HG03064 (cell line): ENCODE data around the gene CIPC.
A peak's percentile ranks its signal among the peaks of the same experiment; 100 is the strongest.

Source experiments
- ATAC-seq: cut with Tn5 transposase; IDR thresholded peaks from one replicate; pipeline ENCODE4 v1.9.1; 2021; ENCODE audit warnings: low read depth; ENCODE audit not compliant: unreplicated experiment

Gene CIPC, protein sequence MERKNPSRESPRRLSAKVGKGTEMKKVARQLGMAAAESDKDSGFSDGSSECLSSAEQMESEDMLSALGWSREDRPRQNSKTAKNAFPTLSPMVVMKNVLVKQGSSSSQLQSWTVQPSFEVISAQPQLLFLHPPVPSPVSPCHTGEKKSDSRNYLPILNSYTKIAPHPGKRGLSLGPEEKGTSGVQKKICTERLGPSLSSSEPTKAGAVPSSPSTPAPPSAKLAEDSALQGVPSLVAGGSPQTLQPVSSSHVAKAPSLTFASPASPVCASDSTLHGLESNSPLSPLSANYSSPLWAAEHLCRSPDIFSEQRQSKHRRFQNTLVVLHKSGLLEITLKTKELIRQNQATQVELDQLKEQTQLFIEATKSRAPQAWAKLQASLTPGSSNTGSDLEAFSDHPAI

DNA sequence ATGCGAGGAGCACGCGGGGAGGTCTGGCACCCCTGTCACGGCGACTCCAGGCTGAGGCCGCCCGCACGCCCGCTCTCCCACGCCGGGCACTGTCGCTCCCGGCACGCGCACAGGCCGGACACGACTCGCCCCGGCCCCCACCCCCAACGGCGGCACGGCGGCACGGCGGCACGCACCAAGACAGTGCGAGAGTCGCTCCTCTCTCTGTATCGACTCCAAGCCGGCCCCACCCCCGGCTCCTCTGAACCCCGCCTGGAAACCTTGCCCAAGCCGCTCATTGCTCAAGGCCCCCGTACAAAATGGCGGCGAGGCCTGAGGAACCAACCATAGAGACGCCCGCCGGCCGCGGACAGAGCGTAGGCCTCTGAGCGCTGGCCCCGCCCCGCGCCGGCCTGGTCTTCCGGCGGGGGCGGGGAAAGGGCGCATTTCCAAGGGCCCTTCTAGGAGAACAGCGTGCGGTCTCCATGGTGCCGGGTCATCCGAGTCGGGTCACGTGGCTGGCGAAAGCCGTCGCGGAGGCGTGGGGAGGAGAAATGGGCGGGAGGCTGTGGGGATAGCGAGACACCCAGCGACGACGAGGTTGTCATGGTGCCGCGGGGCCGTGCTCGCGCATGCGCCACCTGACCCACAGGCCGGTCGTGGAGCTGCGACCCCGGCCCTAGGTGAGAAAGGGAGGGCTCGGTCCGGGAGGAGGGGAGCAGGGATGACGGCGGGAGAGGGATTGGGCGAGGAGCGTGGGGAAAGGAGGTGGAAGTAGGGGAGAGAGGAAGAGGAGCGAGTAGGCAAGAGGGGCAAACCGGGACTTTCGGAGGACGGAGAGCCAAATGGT is at the start of gene CIPC:
Gene CIPC, plus strand, starts transcription at position 559 of the 829 bp plus-strand sequence. CDS start 7,451 bp downstream, outside the sequence.
- peak; percentile 85 for ATAC-seq

DNA sequence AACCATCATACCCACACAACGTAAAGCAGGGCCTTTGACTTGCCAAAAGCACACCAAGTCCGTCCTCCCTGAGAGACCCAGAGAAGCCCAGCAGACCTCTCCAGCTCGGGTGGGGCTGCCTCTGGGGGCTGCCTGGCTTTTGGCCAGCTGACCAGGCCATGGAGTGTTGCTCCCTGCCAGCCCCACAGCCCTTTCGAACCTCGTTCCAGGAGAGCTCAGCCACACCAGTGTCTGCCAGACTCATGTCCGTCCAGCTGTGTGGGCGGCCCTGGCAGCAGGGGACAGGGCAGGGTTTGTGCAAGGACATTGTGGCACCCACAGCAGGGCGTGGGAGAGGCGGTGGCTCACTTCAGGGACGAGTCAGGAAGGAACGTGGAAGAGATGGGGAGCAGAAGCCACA is 46.9 kb upstream of the CIPC start:
- no peak for ATAC-seq

DNA sequence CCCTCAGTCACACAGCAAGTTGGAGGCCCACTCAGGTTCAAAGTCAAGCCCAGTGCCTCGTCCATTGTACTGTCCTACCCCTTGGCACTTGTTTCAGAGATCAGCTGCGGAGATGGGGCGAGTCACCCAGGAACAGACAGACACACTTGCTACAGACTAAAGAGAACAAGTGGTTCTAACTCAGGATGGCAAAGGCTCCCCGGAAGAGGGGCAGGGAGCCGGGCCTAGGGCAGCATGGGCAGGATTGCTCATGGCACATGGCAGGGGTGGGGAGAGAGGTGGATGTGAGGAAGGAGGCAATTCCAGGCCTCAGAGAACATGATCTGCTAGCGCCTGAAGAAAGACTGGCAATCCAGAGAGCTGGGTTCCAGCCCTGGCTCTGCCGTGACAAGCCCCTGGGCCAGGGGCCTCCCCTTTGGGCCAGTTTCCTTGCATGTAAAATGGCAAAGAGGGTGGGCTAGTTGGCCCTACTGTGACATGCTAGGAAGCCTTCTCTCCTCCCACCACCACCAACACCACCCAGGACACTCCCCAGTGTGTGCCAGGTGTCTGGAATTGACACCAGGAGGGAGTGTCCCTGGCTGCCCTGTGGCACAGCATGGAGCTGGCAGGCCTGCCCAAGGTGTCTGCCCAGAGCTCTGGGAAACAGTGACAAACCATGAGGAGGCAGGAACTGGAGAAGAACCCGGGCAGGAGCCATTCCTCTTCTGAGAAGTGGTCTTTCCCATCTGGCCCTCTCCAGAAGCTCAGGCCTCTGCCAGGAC is 45.6 kb upstream of the CIPC start:
- ATAC-seq, result no peak

DNA sequence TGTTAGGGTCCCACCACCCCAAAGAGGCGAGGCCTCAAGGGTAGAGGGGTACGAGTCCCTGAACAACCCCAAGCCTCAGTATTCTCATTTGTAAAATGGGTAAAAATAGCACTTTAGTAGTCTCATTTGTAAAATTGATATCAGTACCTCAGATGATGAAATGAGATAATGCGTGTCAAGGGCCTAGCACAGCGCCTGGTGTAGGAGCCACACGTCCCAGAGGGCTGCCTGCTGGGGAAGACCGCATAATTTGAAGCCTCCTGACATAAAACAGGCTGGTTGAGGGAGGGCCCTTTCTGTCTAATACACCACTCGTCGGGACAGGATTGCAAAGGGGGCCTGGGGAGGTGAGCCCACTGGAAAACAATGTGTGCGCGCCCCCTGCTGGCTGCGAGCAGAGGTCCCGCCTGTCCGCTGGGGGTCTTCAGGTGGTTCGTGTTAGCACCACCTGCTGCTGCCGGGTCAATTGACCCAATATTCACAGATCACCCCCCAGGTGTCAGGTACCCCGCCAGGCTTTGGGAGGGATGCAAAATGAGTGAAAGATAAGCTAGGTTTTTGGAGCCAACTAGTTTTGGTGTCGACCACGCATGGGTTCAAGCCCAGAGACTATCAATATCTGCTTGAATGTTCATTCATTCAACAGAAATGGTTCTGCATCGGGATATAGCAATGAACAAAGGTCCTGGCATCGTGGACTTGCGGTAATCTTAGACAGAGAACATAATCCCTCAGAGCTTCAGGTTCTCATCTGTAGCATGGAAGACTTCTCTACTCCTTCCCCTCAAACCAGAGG is 44.8 kb upstream of the CIPC start:
- no peak for ATAC-seq

DNA sequence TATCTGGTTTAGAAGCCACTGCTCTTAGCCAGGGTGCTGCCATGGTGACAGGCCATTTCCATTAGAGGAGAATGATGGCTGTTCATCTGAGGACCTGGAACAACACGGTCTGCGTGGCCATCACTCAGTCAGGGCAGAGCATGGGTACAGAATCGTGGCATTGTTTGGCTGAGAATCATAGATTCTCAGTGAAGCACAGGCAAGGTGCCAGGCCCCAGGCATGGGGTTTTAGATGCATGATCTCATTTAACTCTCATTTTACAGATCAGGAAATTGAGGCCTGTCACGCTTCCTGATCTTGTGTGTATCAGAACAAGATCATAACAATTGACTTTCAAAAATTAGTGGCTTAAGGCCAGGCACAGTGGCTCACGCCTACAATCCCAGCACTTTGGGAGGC is 42.8 kb upstream of the CIPC start:
- ATAC-seq, result no peak

DNA sequence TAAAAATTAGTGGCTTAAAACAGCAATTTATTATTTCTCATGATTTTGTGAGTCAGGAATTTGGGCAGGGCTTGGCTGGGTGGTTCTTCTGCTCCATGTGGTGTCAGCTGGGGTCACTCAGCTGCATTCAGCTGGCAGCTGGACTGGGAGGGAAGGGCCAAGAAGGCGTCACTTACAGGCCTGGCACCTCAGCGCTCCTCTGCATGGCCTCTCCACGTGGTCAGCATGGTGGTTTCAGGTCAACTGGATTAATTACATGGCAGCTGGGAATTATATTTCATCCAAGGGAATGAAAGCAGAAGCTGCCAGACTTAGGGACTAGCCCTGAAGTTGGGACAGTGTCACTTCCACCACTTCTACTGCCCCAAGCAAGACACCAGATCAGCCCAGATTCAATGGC is 42.1 kb upstream of the CIPC start:
- no peak for ATAC-seq

DNA sequence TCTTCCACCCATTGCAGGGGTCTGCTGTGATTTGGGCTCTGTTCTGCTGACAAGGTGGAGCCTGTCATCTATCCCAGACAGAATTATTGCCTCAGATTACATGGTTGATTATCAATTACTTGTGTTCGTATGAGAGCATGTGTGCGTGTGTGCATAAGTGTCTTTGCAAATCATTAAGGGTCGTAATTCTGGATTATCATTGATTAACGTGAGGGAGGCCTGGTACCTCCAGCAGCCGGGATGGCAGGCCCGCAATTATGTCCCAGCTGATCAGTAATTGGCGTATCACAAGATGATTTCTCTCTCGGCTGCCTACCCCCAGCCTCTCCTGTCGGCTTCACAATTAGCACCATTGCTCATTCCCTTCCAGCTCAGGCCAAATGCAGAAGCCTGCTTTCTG is 39.9 kb upstream of the CIPC start:
- ATAC-seq, result no peak

DNA sequence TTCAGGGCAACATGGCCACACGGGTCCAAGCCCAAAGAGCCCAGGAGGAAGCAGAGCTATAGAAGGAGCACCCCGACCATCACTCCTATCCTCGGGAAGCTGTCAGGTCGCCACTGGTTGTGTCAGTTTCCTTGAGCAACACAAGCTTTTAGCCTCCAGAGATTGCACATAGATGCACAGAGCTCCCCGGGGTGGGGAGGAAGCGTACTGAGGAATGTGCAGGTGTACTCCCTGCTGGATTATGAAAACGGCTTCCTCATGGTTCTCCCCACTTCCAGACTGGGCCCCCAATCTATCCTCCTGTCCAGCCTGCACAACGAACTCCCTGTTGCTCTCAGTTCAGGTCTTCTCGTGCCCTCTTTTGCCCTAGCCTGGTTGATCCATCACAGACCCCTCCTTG is 39.3 kb upstream of the CIPC start:
- ATAC-seq, result no peak

DNA sequence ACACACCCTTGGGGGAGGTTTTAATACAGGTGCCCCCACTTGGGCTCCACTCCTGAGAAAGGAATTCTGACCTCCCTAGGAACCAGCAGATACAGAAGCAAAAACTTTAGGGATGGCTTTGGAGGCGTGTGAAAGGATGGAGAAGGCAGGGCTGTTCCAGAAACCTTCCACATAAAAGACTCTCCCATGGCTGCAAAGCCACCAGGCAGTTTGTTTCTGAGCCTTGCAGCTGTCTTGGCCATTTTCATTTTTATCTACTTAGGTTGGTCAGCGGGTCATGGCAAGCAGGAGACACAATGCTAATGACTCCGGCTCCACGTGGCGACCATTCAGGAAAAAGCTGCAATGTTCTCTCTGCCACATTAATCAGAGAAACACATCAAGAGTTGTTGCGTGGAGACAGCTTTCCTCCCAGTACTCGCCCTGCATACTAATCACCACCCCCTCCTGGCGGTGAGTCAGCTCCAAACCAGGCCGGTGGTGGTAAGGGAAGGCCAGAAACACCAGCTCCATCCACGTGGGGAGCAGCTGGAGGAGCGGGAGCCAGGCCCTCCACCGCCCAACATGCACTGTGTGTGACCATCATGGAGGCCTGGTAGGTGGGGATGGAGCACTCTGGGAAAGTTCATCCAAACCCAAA is 38.7 kb upstream of the CIPC start:
- no peak for ATAC-seq

DNA sequence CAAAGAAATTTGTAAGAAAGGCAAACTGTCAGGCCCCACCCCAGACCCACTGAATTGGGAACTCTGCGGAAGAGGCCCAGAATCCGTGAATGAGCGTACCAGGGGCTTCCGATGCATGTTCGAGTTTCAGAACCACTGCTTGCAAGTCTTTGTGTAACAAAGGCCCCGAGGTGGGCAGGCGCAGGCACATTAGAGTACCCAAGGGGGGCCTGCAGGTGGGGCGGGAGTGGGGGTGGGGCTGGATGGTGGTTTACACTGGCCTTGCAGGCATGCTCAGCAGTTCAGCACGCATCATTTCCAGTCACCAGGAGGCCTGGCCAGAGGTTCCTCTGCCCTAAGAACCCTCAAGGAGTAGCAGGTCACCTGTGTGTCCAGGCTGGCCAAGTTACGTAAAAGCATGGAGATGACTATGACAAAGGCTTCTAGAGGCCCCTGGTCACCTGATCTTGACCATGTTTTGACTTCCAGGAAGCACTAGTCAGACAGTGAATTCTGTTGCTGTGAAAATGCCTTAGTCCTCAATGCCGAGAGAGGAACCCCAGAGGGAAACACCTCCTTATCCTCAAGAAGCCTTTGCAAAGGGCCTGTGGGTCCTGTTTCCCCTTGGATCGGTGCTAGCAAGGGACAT is 36.3 kb upstream of the CIPC start:
- ATAC-seq, result no peak

DNA sequence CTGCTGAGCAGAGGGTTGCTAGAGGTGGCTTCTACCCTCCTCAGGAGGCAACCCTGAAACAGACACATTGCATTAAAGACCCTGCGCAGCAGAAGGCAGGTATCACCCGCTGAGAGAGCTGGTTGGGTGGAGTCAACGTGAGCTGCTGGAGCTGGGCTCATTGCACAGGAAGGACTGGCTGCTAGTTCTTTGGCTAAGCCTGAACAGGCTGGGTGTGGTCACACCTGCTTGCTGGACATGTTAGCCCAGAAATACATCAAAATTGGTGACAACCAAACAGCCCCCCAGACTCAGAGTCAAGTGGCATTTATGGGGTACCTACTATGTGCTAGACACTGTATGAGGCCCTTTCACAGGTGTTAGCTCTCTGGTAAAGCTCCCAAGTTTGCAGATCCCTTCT is 35.8 kb upstream of the CIPC start:
- ATAC-seq, result no peak

DNA sequence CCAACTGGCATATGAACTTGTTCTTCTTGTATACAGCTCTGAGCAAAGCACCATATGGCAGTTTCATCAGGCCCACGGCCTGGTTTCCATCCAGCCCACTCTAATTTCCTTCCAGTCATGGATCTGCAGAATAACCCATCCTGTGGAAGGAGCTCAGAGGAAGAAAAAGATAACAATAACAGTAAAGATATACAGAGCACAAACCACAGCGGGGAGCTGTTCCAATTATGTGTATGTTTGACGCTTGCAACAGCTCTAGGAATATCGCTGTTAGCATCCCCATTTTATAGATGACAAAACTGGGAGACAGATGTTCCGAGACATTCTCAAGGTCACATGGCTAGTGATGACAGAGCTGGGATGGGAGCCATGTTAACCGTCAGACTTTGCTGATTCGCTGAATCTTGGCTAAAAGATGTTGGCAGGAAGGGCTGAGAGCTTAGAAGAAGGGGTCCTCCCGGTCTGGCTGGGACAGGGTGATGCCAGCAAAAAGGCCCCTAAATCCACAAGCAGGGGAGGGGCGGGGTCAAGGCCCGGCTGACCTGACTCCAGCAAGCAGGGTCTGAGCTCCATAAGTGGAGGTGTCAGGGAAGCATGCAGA is 34.4 kb upstream of the CIPC start:
- no peak for ATAC-seq

DNA sequence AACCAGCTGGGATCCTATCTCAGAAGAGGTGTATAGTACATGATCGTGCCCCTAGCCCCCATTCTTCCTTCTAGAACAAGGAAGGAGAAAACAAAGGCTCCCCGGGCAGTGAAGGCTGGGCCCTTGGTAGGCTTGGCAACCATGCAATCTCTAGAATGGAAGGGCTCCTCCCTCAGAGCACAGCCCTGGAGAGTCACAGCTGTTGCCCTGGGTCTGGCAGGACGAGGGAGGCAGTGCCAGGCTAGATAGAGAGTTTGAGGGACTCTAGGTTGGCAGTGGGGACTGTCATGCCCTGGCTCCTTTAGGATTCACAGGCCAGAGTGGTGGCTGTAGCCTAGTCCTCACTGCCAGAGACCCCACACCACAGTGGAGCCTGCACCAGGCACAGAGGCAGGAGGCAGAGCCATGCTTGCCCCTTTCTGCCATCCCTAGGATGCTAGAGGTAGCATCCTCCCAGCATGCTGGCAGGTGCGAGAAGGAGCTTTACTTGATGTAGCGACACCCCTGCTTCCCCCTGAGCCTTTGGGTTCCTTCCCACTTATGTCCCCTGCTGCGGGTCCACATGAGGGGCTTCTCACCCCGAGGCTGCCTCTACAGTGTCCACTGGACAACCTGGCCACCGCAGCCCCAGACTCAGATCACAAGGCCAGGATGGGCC is 33.4 kb upstream of the CIPC start:
- no peak for ATAC-seq

DNA sequence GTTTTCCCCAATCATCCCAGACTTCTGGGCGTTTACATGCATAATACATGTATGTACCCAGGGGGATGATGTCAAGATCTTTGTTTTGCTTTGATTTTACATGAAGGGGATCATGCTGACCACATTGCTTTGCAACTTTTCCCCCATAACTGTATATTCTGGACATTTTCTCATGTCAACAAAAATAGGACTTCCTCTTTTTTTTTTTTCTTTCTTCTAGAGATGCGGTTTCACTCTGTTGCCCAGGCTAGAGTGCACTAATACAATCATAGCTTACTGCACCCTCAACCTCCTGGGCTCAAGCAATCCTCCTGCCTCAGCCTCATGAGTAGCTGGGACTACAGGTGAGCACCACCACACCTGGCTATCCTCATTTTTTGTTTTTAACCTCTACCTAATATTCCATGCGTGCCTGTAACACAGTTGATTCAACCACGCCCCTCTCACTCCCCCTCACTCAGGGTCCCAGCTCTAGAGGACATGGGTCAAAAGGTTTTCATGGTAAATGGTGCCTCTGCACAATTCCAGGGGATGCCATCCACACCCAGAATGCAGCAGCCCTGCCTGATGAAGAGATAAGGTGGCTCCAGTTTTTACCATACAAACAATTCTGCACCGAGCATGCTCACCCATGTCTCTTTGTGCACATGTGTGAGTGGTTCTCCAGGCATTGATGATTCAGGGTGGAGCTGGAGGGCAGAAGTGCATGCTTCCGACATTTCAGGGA is 32.0 kb upstream of the CIPC start:
- no peak for ATAC-seq

DNA sequence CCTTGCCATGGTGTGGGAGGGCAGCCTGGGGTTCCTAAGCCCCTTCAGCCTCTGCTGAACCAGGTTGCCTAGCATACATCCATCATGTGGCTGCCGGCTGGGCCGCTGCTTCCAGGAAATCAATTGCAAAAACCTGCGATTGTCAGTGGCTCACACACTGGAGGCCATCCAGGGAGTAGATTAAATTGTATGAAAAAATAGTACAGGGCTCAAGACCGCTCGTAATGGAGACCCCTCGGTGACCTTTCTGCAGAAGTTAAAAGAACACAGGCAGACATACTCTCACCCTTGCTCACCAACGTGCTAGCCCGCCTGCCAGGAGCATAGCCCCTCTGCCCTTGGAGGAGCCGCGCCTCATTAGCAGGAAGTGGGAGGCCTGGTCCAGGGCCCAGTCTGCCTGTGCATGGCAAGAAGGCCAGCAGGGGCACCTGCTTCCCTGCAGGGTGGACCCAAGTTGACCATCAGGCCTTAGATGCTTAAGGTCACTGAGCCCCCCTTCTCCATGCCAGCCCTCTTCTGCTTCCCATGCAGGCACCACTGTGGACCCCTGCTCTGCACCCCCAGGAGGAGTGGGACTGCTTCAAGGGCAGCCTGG is 31.4 kb upstream of the CIPC start:
- ATAC-seq, result no peak

DNA sequence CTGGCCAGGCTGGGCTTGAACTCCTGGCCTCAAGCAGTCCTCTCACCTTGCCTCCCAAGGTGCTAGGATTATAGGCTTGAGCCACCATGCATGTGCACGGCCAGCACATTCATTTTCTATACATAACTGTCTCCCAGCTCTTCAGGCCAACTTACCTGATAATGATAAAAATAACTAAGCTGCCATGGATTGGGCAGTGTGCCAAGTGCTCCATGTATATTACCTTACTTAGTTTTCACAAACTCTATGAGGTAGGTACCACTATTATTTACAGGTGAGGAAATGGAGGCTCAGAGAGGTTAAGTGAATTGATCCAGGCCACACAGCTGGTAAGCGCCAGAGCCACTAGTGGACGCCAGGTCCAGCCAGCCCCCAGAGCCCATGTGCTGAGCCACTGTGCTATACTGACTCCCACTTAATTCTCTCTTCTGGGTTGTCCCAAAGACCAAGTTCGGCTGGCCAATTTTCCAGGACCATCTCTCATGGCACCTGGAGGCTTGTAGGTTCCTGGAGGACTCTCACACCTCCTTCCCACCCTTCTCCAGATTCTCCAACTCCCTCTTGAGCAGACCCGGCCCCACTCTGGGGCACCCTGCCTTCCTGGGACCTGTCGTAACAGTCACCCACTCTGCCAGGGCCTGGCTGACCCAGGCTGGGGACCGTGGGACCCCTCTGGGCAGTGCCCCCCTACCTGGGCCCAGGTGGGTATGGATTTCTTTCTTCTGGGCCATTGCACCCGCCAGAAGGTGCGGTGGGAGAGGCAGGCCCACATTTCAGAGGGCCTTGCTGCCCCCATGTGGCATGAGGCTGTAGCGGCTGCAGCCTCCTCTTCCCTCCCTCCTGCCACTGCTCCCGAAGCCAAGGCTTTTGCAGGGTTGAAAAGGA is 30.2 kb upstream of the CIPC start:
- ATAC-seq, result no peak
